Measurements from ENCODE around the gene MED14.

GRCh38 chrX:40623139-40623536 is 112.2 kb downstream of the MED14 start, which contains the start of gene MPC1L:
- TF ChIP-seq CEBPB (IDR thresholded peaks at IDR 0.05; ENCODE audit: low read depth, low read length) (no peak), POLR2A (IDR thresholded peaks at IDR 0.05; ENCODE audit: low read depth, low read length) (no peak), RCOR1 (IDR thresholded peaks at IDR 0.05; ENCODE audit: insufficient replicate concordance, low read length) (no peak), RAD21 (IDR thresholded peaks at IDR 0.05; ENCODE audit: low read length) (no peak), CTCF (conservative IDR thresholded peaks at IDR 0.05; ENCODE audit: low read depth, low read length) (no peak), MAZ (IDR thresholded peaks at IDR 0.05; ENCODE audit: borderline replicate concordance, low read depth, low read length) (no peak), ELK1 (IDR thresholded peaks at IDR 0.05; ENCODE audit: borderline replicate concordance, low read depth, low read length) (no peak)

Measured in IMR-90 (cell line).